GM21576 (cell line): ENCODE results near the gene VPREB1.
"Not testable (repeated sequence)": the region's sequence is repeated elsewhere in the genome, so short reads cannot be mapped to it uniquely, and the experiment has no call there.

Experiments used
- ATAC-seq: cut with Tn5 transposase; IDR thresholded peaks from one replicate; pipeline ENCODE4 v1.9.1; 2021; ENCODE audit warnings: mild to moderate bottlenecking, moderate library complexity; ENCODE audit not compliant: unreplicated experiment

The VPREB1 gene

GRCh38 chr22:22213231-22213630 lies 31.4 kb upstream of the VPREB1 start:
- no peak for ATAC-seq

GRCh38 chr22:22214819-22215329 lies 29.7 kb upstream of the VPREB1 start:
- ATAC-seq, result no peak

GRCh38 chr22:22215659-22216449 lies 28.7 kb upstream of the VPREB1 start:
- no peak for ATAC-seq

GRCh38 chr22:22216450-22216959 lies 28.1 kb upstream of the VPREB1 start:
- no peak for ATAC-seq

GRCh38 chr22:22218302-22218701 lies 26.3 kb upstream of the VPREB1 start:
- ATAC-seq, result no peak

- no peak for ATAC-seq
Observed at GRCh38 chr22:22219140-22219996, 25.2 kb upstream of the VPREB1 start.

- ATAC-seq, result not testable (repeated sequence)
Observed at GRCh38 chr22:22221043-22221442, 23.5 kb upstream of the VPREB1 start.

GRCh38 chr22:22226448-22227187 lies 18.0 kb upstream of the VPREB1 start:
- ATAC-seq, result no peak

- no peak for ATAC-seq
Observed at GRCh38 chr22:22228421-22228820, 16.2 kb upstream of the VPREB1 start.

GRCh38 chr22:22228921-22229320 lies 15.7 kb upstream of the VPREB1 start:
- ATAC-seq, result no peak

- ATAC-seq, result no peak
Observed at GRCh38 chr22:22229683-22230420, 14.7 kb upstream of the VPREB1 start.

- ATAC-seq, result no peak
Observed at GRCh38 chr22:22230438-22230837, 14.1 kb upstream of the VPREB1 start.

- ATAC-seq, result no peak
Observed at GRCh38 chr22:22233081-22233480, 11.5 kb upstream of the VPREB1 start.

- ATAC-seq, result no peak
Observed at GRCh38 chr22:22235558-22235957, 9.0 kb upstream of the VPREB1 start.

- no peak for ATAC-seq
Observed at GRCh38 chr22:22237521-22237920, 7.1 kb upstream of the VPREB1 start.

GRCh38 chr22:22239311-22239939 lies 5.2 kb upstream of the VPREB1 start:
- no peak for ATAC-seq

- no peak for ATAC-seq
Observed at GRCh38 chr22:22241554-22241898, 3.1 kb upstream of the VPREB1 start.

- no peak for ATAC-seq
Observed at GRCh38 chr22:22242488-22242887, 2.1 kb upstream of the VPREB1 start.

- ATAC-seq, result no peak
Observed at GRCh38 chr22:22243033-22243680, 1.4 kb upstream of the VPREB1 start.
